ENCODE results near the gene GNAQ.
A peak's percentile ranks its signal among the peaks of the same experiment; 100 is the strongest.

GRCh38 chr9:77807281-77807683 lies 224.3 kb downstream of the GNAQ start:
- TF ChIP-seq CTCF (conservative IDR thresholded peaks at IDR 0.05 in 1 of 2, IDR thresholded peaks at IDR 0.05 in 1 of 2; ENCODE audit: low read depth in 1 of 2, low read length in 2 of 2) (peak in 1 of 2 donors; percentile 3), EZH2 (IDR thresholded peaks at IDR 0.05; ENCODE audit: low read length, missing control alignments) (no peak)

Measured in fibroblast of lung (primary cell).